ENCODE measurements around the gene REXO1.

DNA sequence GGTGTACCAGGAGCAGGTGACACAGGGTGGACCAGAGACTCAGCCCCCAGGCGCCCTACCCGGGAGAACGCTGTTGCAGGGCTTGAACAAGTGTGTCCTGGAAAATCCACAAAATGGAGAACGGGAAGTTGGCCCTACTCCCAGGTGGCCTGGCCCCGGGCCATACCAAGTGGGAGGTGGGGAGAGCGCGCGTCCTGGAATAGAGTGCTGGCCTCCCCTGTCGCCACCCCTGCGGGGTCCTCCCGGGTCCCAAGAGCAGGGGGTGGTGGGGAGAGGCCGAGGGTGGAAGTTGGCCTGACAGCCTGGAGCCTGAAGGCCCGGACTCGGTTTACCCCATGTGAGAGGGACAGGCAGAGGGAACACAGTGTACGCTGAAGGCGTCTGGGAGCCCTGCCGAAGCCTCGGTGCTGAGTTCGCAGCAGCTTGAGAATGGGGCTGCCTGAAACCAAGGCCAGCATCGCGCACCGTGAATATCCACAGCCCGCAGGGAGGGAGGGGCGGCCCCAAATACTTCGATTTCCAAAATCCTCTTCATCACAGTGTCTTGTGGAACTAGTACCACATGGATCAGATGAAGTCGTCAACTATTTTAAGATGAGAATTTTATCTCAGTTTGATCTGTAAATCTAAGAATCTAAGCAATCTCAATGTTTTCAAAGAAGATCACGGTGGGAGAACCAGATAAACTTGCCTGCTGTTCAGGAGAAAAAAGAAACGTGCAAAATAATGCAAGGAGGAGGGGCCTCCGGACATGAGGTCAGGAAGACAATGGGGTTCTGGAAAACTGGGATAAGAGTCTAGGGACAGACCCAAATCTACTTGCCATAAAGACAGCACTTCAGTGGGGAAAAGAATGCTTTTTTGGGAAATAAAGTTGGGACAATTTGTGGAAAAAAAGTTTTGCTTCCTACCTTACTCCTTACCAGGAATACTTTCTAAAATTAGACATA, 25.5 kb upstream of the REXO1 start:
- no peak for TF ChIP-seq CTCF (IDR thresholded peaks at IDR 0.05)
- TF ChIP-seq EZH2 (IDR thresholded peaks at IDR 0.05; ENCODE audit: borderline replicate concordance, insufficient read depth, low read depth, low read length, poor library complexity, severe bottlenecking), result no peak
